Breast epithelium (tissue), 4 donors: ENCODE measurements around the gene KCNV2. TPM values are rescaled to one million over a fixed set of nuclear protein-coding genes. Genes with fewer than 3 reads are reported as not detected.

Source experiments
- DNase-seq, 2 donors: peaks; one replicate each; pipeline ENCODE4 v3.0.0-alpha.2; 2019; ENCODE audit warnings: low spot score in 2 of 2
- H3K27ac ChIP-seq, 2 donors: fragments of 200-600 bp; sonication (generic) in 1 of 2; one replicate each; pipeline ENCODE4 v1.5.1; 2016 to 2019; ENCODE audit warnings: mild to moderate bottlenecking in 1 of 2
- H3K27me3 ChIP-seq, 2 donors: fragments of 200-600 bp; sonication (generic) in 1 of 2; one replicate each; pipeline versions ENCODE4 v1.5.1 to v1.6.0; 2017 to 2019; ENCODE audit warnings: control low read depth in 1 of 2, mild to moderate bottlenecking in 1 of 2
- H3K36me3 ChIP-seq: fragments of 200-600 bp; one replicate; pipeline ENCODE4 v1.5.1; 2019
- H3K4me1 ChIP-seq, 2 donors: fragments of 200-600 bp; sonication (generic); one replicate each; pipeline ENCODE4 v1.5.1; 2016 to 2019; ENCODE audit warnings: control low read depth in 1 of 2
- H3K4me3 ChIP-seq, 3 donors: fragments of 200-600 bp; sonication (generic); 1 replicate in 2 of 3; 2 replicates in 1 of 3; pipeline ENCODE4 v1.5.1; 2016 to 2019; ENCODE audit warnings: mild to moderate bottlenecking in 3 of 3, moderate library complexity in 2 of 3
- H3K9me3 ChIP-seq, 2 donors: fragments of 200-600 bp; sonication (generic) in 1 of 2; one replicate each; pipeline ENCODE4 v1.5.1; 2016 to 2019; ENCODE audit warnings: control low read depth in 1 of 2
- CTCF ChIP-seq, 3 donors: fragments of 450-650 bp; IDR thresholded peaks; one replicate each; pipeline ENCODE4 v1.5.1; 2016 to 2017; ENCODE audit warnings: antibody characterized with exemption in 3 of 3, mild to moderate bottlenecking in 3 of 3, moderate library complexity in 3 of 3
- POLR2A ChIP-seq: fragments of 450-650 bp; IDR thresholded peaks from one replicate; pipeline ENCODE4 v1.6.1; 2016; ENCODE audit warnings: antibody characterized with exemption, mild to moderate bottlenecking, moderate library complexity
- POLR2AphosphoS5 ChIP-seq, 3 donors: sonication (generic); formaldehyde crosslinking; IDR thresholded peaks; one replicate each; pipeline ENCODE4 v1.6.1; 2017; ENCODE audit warnings: antibody characterized with exemption in 3 of 3
- intact Hi-C: fragments of 100-400 bp; cut with DNase I; formaldehyde crosslinking; loops from one replicate; pipeline ENCODE4 v1.15.1; 2023; ENCODE audit warnings: low total_unique reads
- total RNA-seq, 3 donors: library from RNA; depleted of rRNA; stranded (reverse); fragments of >200 nt; gene quantifications; one replicate each; pipeline ENCODE4 v1.1.0, GENCODE V29; 2016

The KCNV2 gene
- total RNA-seq, 3 donors from 2014 or later: not detected

GRCh38 chr9:2725898-2726649 is 8.8 kb downstream of the KCNV2 start:
- no peaks in the 10 kb centered on the region for H3K9me3 ChIP-seq
- no peaks in the 10 kb centered on the region for H3K36me3 ChIP-seq
- no peaks in the 10 kb centered on the region for H3K4me1 ChIP-seq
- intact Hi-C loops: no loop called here
- TF ChIP-seq CTCF (IDR thresholded peaks at IDR 0.05): no peak
- no peak for TF ChIP-seq POLR2AphosphoS5 (IDR thresholded peaks at IDR 0.05)
- TF ChIP-seq POLR2A: no peak
- no peak for DNase-seq
- peak overlapping the region in 1 of 2 donors; percentile 32 for H3K27ac ChIP-seq
- no peak overlapping the region for H3K4me3 ChIP-seq
- no peaks in the 10 kb centered on the region for H3K27me3 ChIP-seq

- no peak for DNase-seq
- intact Hi-C loops: no loop called here
- Histone ChIP-seq H3K4me3 (no peak overlapping the region), H3K9me3 (no peaks in the 10 kb centered on the region), H3K27me3 (no peaks in the 10 kb centered on the region), H3K36me3 (no peaks in the 10 kb centered on the region), H3K4me1 (no peaks in the 10 kb centered on the region), H3K27ac (peak overlapping the region in 1 of 2 donors; percentile 32)
- TF ChIP-seq POLR2A: no peak
- TF ChIP-seq CTCF (IDR thresholded peaks at IDR 0.05): no peak
- TF ChIP-seq POLR2AphosphoS5 (IDR thresholded peaks at IDR 0.05): no peak
Observed at GRCh38 chr9:2726650-2727340, 9.5 kb downstream of the KCNV2 start.

- TF ChIP-seq POLR2AphosphoS5 (IDR thresholded peaks at IDR 0.05) (no peak), POLR2A (no peak), CTCF (IDR thresholded peaks at IDR 0.05) (no peak)
- intact Hi-C loops: no loop called here
- no peak for DNase-seq
- H3K4me1 ChIP-seq: no peaks in the 10 kb centered on the region
- H3K4me3 ChIP-seq: no peak overlapping the region
- no peaks in the 10 kb centered on the region for H3K27me3 ChIP-seq
- H3K9me3 ChIP-seq: no peaks in the 10 kb centered on the region
- no peaks in the 10 kb centered on the region for H3K36me3 ChIP-seq
- no peak overlapping the region for H3K27ac ChIP-seq
Observed at GRCh38 chr9:2727374-2727773, 10.1 kb downstream of the KCNV2 start.

- H3K27ac ChIP-seq: no peak overlapping the region
- intact Hi-C loops: no loop called here
- TF ChIP-seq POLR2A: no peak
- TF ChIP-seq CTCF (IDR thresholded peaks at IDR 0.05): peak in 2 of 3 donors; percentile 54 to 70
- H3K4me1 ChIP-seq: no peaks in the 10 kb centered on the region
- H3K27me3 ChIP-seq: no peaks in the 10 kb centered on the region
- H3K4me3 ChIP-seq: no peak overlapping the region
- H3K9me3 ChIP-seq: no peaks in the 10 kb centered on the region
- DNase-seq: no peak
- no peaks in the 10 kb centered on the region for H3K36me3 ChIP-seq
Observed at GRCh38 chr9:2727966-2728613, 10.8 kb downstream of the KCNV2 start.

GRCh38 chr9:2729003-2729402 is 11.7 kb downstream of the KCNV2 start:
- Histone ChIP-seq H3K4me3 (no peak overlapping the region), H3K27me3 (no peaks in the 10 kb centered on the region), H3K4me1 (no peaks in the 10 kb centered on the region), H3K36me3 (no peaks in the 10 kb centered on the region), H3K27ac (no peak overlapping the region), H3K9me3 (no peaks in the 10 kb centered on the region)
- intact Hi-C loops: no loop called here
- DNase-seq: no peak
- no peak for TF ChIP-seq POLR2AphosphoS5 (IDR thresholded peaks at IDR 0.05)
- TF ChIP-seq POLR2A: no peak
- TF ChIP-seq CTCF (IDR thresholded peaks at IDR 0.05): no peak
